Breast epithelium (tissue), 3 donors: ENCODE measurements around the gene YTHDF1.

Source experiments
- POLR2A ChIP-seq: fragments of 450-650 bp; IDR thresholded peaks from one replicate; pipeline ENCODE4 v1.6.1; 2016; ENCODE audit warnings: antibody characterized with exemption, mild to moderate bottlenecking, moderate library complexity
- POLR2AphosphoS5 ChIP-seq, 3 donors: sonication (generic); formaldehyde crosslinking; IDR thresholded peaks; one replicate each; pipeline ENCODE4 v1.6.1; 2017; ENCODE audit warnings: antibody characterized with exemption in 3 of 3
- TF ChIP-seq, protein P1 (sequence below), 3 donors: fragments of 450-650 bp; IDR thresholded peaks; one replicate each; pipeline ENCODE4 v1.5.1; 2016 to 2017; ENCODE audit warnings: antibody characterized with exemption in 3 of 3, mild to moderate bottlenecking in 3 of 3, moderate library complexity in 3 of 3

DNA sequence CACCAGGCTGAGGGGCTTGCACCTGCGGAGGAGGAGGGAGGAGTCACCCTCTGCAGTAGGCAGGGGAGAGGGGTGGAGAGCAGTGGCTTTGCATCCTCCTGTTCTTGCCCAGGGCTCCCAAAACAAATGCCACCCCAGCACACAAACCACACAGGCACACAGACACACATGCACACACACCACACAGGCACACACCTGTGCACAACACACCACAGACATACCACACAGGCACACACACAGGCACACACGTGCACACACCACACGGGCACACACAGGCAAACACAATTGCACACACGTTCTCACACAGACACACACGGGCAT is 26.6 kb downstream of the YTHDF1 start:
- TF ChIP-seq, protein P1, sequence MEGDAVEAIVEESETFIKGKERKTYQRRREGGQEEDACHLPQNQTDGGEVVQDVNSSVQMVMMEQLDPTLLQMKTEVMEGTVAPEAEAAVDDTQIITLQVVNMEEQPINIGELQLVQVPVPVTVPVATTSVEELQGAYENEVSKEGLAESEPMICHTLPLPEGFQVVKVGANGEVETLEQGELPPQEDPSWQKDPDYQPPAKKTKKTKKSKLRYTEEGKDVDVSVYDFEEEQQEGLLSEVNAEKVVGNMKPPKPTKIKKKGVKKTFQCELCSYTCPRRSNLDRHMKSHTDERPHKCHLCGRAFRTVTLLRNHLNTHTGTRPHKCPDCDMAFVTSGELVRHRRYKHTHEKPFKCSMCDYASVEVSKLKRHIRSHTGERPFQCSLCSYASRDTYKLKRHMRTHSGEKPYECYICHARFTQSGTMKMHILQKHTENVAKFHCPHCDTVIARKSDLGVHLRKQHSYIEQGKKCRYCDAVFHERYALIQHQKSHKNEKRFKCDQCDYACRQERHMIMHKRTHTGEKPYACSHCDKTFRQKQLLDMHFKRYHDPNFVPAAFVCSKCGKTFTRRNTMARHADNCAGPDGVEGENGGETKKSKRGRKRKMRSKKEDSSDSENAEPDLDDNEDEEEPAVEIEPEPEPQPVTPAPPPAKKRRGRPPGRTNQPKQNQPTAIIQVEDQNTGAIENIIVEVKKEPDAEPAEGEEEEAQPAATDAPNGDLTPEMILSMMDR (IDR thresholded peaks at IDR 0.05): no peak
- TF ChIP-seq POLR2A: no peak
- TF ChIP-seq POLR2AphosphoS5 (IDR thresholded peaks at IDR 0.05): no peak
